GM23338 (cell line): ENCODE measurements around the gene PPP6R2.

Experiments used
- CREB1 ChIP-seq: fragments of 250-450 bp; sonication (Bioruptor Pico); IDR thresholded peaks from 2 replicates; pipeline ENCODE4 v1.5.0; 2020; ENCODE audit warnings: low read depth, mild to moderate bottlenecking, moderate library complexity
- EZH2 ChIP-seq: fragments of 200-600 bp; sonication (generic); IDR thresholded peaks from one replicate; pipeline ENCODE4 v1.8.0; 2017; ENCODE audit warnings: antibody characterized with exemption, mild to moderate bottlenecking, low read depth; ENCODE audit not compliant: unreplicated experiment
- EZH2phosphoT487 ChIP-seq: fragments of 200-600 bp; sonication (generic); IDR thresholded peaks from one replicate; pipeline ENCODE4 v1.8.1; 2018; ENCODE audit warnings: antibody characterized with exemption; ENCODE audit not compliant: unreplicated experiment
- JUNB ChIP-seq: IDR thresholded peaks from one replicate; pipeline ENCODE4 v1.6.1; 2016; ENCODE audit warnings: antibody characterized with exemption; ENCODE audit not compliant: unreplicated experiment
- POLR2AphosphoS5 ChIP-seq: IDR thresholded peaks from 2 replicates; pipeline ENCODE4 v1.6.1; 2016; ENCODE audit warnings: antibody characterized with exemption, low read depth
- ZNF114 ChIP-seq: fragments of 250-450 bp; sonication (Bioruptor Pico); IDR thresholded peaks from 2 replicates; pipeline ENCODE4 v1.5.0; 2020; ENCODE audit warnings: mild to moderate bottlenecking, moderate library complexity
- ZNF331 ChIP-seq: fragments of 250-450 bp; sonication (Bioruptor Pico); IDR thresholded peaks from 2 replicates; pipeline ENCODE4 v1.5.0; 2020; ENCODE audit warnings: low read depth, mild to moderate bottlenecking, moderate library complexity
- TF ChIP-seq, protein P1 (sequence below), 2 experiments: fragments of 200-600 bp in 1 of 2; sonication (generic) in 1 of 2; conservative IDR thresholded peaks; 2 replicates each; pipeline versions ENCODE4 v1.5.1 to v1.6.1; 2016 to 2017; ENCODE audit warnings: antibody characterized with exemption in 2 of 2, low read depth in 2 of 2, mild to moderate bottlenecking in 2 of 2, moderate library complexity in 1 of 2
- TF ChIP-seq, protein P2 (sequence below): IDR thresholded peaks from one replicate; pipeline ENCODE4 v1.6.1; 2018; ENCODE audit warnings: antibody characterized with exemption; ENCODE audit not compliant: unreplicated experiment

DNA sequence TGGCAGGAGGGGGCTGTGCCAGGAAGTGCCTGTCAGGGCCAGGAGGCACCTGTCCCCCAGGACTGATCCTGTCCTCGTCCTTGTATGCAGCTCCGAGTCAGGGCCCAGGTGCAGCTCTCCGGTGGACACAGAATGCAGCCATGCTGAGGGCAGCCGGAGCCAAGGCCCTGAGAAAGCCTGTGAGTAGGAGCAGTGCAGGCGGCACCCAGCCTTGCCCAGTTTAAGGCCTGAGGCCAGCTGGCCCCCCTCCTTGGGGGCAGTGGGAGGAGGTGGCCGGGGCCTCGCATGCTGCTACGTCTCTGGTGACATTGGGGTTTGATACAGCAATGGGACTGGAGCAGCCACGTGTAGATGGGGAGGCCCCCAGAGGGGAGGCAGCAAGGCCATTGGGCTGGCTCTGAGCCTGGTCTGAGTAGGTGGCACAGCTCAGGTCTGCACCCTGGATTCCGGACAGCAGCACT is 96.8 kb downstream of the PPP6R2 start:
- TF ChIP-seq POLR2AphosphoS5 (no peak), JUNB (no peak), EZH2 (no peak), EZH2phosphoT487 (no peak), ZNF114 (CRISPR knock-in tag) (no peak), ZNF331 (CRISPR knock-in tag) (no peak), CREB1 (CRISPR knock-in tag) (no peak)
- TF ChIP-seq, protein P1, sequence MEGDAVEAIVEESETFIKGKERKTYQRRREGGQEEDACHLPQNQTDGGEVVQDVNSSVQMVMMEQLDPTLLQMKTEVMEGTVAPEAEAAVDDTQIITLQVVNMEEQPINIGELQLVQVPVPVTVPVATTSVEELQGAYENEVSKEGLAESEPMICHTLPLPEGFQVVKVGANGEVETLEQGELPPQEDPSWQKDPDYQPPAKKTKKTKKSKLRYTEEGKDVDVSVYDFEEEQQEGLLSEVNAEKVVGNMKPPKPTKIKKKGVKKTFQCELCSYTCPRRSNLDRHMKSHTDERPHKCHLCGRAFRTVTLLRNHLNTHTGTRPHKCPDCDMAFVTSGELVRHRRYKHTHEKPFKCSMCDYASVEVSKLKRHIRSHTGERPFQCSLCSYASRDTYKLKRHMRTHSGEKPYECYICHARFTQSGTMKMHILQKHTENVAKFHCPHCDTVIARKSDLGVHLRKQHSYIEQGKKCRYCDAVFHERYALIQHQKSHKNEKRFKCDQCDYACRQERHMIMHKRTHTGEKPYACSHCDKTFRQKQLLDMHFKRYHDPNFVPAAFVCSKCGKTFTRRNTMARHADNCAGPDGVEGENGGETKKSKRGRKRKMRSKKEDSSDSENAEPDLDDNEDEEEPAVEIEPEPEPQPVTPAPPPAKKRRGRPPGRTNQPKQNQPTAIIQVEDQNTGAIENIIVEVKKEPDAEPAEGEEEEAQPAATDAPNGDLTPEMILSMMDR (conservative IDR thresholded peaks at IDR 0.05; ENCODE audit: low read depth in 2 of 2) = no peak
- TF ChIP-seq, protein P2, sequence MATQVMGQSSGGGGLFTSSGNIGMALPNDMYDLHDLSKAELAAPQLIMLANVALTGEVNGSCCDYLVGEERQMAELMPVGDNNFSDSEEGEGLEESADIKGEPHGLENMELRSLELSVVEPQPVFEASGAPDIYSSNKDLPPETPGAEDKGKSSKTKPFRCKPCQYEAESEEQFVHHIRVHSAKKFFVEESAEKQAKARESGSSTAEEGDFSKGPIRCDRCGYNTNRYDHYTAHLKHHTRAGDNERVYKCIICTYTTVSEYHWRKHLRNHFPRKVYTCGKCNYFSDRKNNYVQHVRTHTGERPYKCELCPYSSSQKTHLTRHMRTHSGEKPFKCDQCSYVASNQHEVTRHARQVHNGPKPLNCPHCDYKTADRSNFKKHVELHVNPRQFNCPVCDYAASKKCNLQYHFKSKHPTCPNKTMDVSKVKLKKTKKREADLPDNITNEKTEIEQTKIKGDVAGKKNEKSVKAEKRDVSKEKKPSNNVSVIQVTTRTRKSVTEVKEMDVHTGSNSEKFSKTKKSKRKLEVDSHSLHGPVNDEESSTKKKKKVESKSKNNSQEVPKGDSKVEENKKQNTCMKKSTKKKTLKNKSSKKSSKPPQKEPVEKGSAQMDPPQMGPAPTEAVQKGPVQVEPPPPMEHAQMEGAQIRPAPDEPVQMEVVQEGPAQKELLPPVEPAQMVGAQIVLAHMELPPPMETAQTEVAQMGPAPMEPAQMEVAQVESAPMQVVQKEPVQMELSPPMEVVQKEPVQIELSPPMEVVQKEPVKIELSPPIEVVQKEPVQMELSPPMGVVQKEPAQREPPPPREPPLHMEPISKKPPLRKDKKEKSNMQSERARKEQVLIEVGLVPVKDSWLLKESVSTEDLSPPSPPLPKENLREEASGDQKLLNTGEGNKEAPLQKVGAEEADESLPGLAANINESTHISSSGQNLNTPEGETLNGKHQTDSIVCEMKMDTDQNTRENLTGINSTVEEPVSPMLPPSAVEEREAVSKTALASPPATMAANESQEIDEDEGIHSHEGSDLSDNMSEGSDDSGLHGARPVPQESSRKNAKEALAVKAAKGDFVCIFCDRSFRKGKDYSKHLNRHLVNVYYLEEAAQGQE = no peak
